GM19467 (cell line): ENCODE data around the gene CYBRD1.

ENCODE experiments used
- ATAC-seq: cut with Tn5 transposase; IDR thresholded peaks from one replicate; pipeline ENCODE4 v1.9.1; 2021; ENCODE audit warnings: mild to moderate bottlenecking, moderate library complexity; ENCODE audit not compliant: unreplicated experiment

Gene CYBRD1

GRCh38 chr2:171550613-171551012 is 28.3 kb downstream of the CYBRD1 start:
- no peak for ATAC-seq

GRCh38 chr2:171551836-171552235 is 29.6 kb downstream of the CYBRD1 start:
- no peak for ATAC-seq

- ATAC-seq: no peak
Observed at GRCh38 chr2:171553236-171553635, 31.0 kb downstream of the CYBRD1 start.

- no peak for ATAC-seq
Observed at GRCh38 chr2:171553858-171554257, 31.6 kb downstream of the CYBRD1 start.

GRCh38 chr2:171554991-171555615 is 32.8 kb downstream of the CYBRD1 start:
- no peak for ATAC-seq

- ATAC-seq: no peak
Observed at GRCh38 chr2:171557363-171557762, 35.1 kb downstream of the CYBRD1 start.

- ATAC-seq: no peak
Observed at GRCh38 chr2:171563301-171563700, 41.0 kb downstream of the CYBRD1 start.

- no peak for ATAC-seq
Observed at GRCh38 chr2:171564463-171564862, 42.2 kb downstream of the CYBRD1 start.

- ATAC-seq: no peak
Observed at GRCh38 chr2:171566057-171566456, 43.8 kb downstream of the CYBRD1 start.

GRCh38 chr2:171566753-171567152 is 44.5 kb downstream of the CYBRD1 start:
- no peak for ATAC-seq

GRCh38 chr2:171568089-171568488 is 45.8 kb downstream of the CYBRD1 start:
- no peak for ATAC-seq

- no peak for ATAC-seq
Observed at GRCh38 chr2:171571721-171572120, 49.4 kb downstream of the CYBRD1 start.

GRCh38 chr2:171574149-171574795 is 52.0 kb downstream of the CYBRD1 start:
- ATAC-seq: peak; percentile 90

- ATAC-seq: no peak
Observed at GRCh38 chr2:171575606-171576005, 53.3 kb downstream of the CYBRD1 start.

GRCh38 chr2:171578127-171578803 is 56.0 kb downstream of the CYBRD1 start:
- no peak for ATAC-seq

GRCh38 chr2:171579481-171579880 is 57.2 kb downstream of the CYBRD1 start:
- ATAC-seq: no peak

- ATAC-seq: no peak
Observed at GRCh38 chr2:171583566-171583965, 61.3 kb downstream of the CYBRD1 start.

GRCh38 chr2:171584001-171584400 is 61.7 kb downstream of the CYBRD1 start:
- no peak for ATAC-seq

- ATAC-seq: no peak
Observed at GRCh38 chr2:171587132-171587531, 64.9 kb downstream of the CYBRD1 start.

- ATAC-seq: no peak
Observed at GRCh38 chr2:171587567-171587966, 65.3 kb downstream of the CYBRD1 start.

- no peak for ATAC-seq
Observed at GRCh38 chr2:171590116-171590515, 67.8 kb downstream of the CYBRD1 start.

GRCh38 chr2:171592036-171592555 is 69.8 kb downstream of the CYBRD1 start:
- ATAC-seq: no peak
